Loucy (cell line): ENCODE data around the gene MAPKAP1.

ENCODE experiments used
- H2AFZ ChIP-seq: fragments of 200-600 bp; sonication (generic); 2 replicates; pipeline ENCODE4 v1.6.0; 2016; ENCODE audit warnings: antibody characterized with exemption, mild to moderate bottlenecking, low read length, moderate library complexity
- H3F3A ChIP-seq: fragments of 200-600 bp; 2 replicates; pipeline ENCODE4 v1.6.0; 2016; ENCODE audit warnings: antibody characterized with exemption, low read depth, mild to moderate bottlenecking
- H3K27me3 ChIP-seq: fragments of 200-600 bp; sonication (generic); 2 replicates; pipeline ENCODE4 v1.6.1; 2014; ENCODE audit warnings: low read length, mild to moderate bottlenecking; ENCODE audit not compliant: insufficient read depth, poor library complexity, severe bottlenecking
- H3K36me3 ChIP-seq: fragments of 200-600 bp; sonication (generic); 2 replicates; pipeline ENCODE4 v1.6.1; 2016; ENCODE audit warnings: low read length; ENCODE audit not compliant: insufficient read depth
- H3K4me1 ChIP-seq: fragments of 200-600 bp; sonication (generic); 2 replicates; pipeline ENCODE4 v1.5.1; 2014; ENCODE audit warnings: low read length, mild to moderate bottlenecking; ENCODE audit not compliant: insufficient read depth, poor library complexity, severe bottlenecking
- H3K4me2 ChIP-seq: fragments of 200-600 bp; sonication (generic); 2 replicates; pipeline ENCODE4 v1.6.0; 2014; ENCODE audit warnings: antibody characterized with exemption, low read length, low read depth, mild to moderate bottlenecking; ENCODE audit not compliant: poor library complexity, severe bottlenecking
- H3K4me3 ChIP-seq: fragments of 200-600 bp; sonication (generic); 2 replicates; pipeline ENCODE4 v1.5.1; 2014; ENCODE audit warnings: low read length, mild to moderate bottlenecking, mixed read lengths; ENCODE audit not compliant: poor library complexity, severe bottlenecking
- H3K79me2 ChIP-seq: fragments of 200-600 bp; sonication (generic); 2 replicates; pipeline ENCODE4 v1.6.1; 2014; ENCODE audit warnings: low read length; ENCODE audit not compliant: insufficient read depth
- H3K9ac ChIP-seq: fragments of 200-600 bp; sonication (generic); 2 replicates; pipeline ENCODE4 v1.6.0; 2014; ENCODE audit warnings: mild to moderate bottlenecking, low read depth, low read length, moderate library complexity; ENCODE audit not compliant: poor library complexity, severe bottlenecking
- H3K9me2 ChIP-seq: fragments of 200-600 bp; sonication (generic); replicated peaks from 2 replicates; pipeline ENCODE4 v1.6.1; 2016; ENCODE audit warnings: low read depth, low read length, mixed read lengths
- H3K9me3 ChIP-seq: fragments of 200-600 bp; sonication (generic); 2 replicates; pipeline ENCODE4 v1.6.1; 2014; ENCODE audit warnings: mild to moderate bottlenecking, antibody characterized with exemption, low read length, low read depth; ENCODE audit not compliant: insufficient read depth
- H4K20me1 ChIP-seq: fragments of 200-600 bp; sonication (generic); 2 replicates; pipeline ENCODE4 v1.6.0; 2014; ENCODE audit warnings: antibody characterized with exemption, low read length, mild to moderate bottlenecking; ENCODE audit not compliant: insufficient read depth, poor library complexity, severe bottlenecking
- EZH2phosphoT487 ChIP-seq: fragments of 200-600 bp; IDR thresholded peaks from 2 replicates; pipeline ENCODE4 v1.6.1; 2018; ENCODE audit warnings: antibody characterized with exemption, mild to moderate bottlenecking, moderate library complexity, borderline replicate concordance
- TF ChIP-seq, protein P1 (sequence below): fragments of 200-600 bp; sonication (generic); conservative IDR thresholded peaks from 2 replicates; pipeline ENCODE4 v1.5.1; 2014; ENCODE audit warnings: mild to moderate bottlenecking, antibody characterized with exemption, low read length

MAPKAP1 gene

DNA sequence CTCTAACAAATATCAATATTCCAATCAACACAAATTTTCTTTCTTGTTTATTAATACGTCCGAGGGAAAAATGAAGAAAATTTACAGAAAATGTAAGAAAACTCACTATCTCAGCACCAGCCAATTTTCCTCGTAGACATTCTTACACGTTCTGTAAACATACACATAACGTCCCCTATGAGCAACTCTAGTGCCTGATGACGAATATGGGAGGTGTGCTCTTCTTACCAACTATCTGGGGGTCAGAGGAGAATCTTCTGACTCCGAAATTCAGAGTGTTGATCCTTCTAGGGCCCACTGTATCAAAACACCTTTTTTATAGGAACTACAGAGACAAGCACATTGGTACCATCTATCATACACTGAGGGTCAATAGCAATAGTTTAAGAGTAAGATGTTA lies 246.7 kb downstream of the MAPKAP1 start:
- TF ChIP-seq, protein P1, sequence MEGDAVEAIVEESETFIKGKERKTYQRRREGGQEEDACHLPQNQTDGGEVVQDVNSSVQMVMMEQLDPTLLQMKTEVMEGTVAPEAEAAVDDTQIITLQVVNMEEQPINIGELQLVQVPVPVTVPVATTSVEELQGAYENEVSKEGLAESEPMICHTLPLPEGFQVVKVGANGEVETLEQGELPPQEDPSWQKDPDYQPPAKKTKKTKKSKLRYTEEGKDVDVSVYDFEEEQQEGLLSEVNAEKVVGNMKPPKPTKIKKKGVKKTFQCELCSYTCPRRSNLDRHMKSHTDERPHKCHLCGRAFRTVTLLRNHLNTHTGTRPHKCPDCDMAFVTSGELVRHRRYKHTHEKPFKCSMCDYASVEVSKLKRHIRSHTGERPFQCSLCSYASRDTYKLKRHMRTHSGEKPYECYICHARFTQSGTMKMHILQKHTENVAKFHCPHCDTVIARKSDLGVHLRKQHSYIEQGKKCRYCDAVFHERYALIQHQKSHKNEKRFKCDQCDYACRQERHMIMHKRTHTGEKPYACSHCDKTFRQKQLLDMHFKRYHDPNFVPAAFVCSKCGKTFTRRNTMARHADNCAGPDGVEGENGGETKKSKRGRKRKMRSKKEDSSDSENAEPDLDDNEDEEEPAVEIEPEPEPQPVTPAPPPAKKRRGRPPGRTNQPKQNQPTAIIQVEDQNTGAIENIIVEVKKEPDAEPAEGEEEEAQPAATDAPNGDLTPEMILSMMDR, result no peak
- no peak for TF ChIP-seq EZH2phosphoT487

DNA sequence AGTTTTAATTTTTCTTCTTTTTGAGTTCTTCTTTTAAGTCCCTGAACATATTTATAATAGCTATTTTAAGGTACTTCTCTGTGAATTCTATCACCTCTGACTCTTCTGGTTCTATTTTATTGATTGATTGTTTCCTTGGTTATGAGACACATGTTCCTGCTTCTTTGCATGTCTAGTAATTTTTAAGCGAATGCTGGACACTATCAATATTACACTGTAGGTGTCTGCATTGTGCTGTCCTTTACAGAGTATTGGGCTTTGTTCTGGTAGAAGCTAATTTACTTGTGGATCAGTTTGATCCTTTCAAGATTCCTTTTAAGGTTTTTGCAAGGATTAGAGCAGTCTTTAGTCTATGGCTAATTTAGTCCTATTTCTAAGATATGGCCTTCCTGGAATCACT lies 249.7 kb downstream of the MAPKAP1 start:
- H3K27me3 ChIP-seq, result no peaks in the 10 kb centered on the region
- no peak overlapping the region for H2AFZ ChIP-seq
- H3F3A ChIP-seq, result no peaks in the 10 kb centered on the region
- no peaks in the 10 kb centered on the region for H3K79me2 ChIP-seq
- H3K9me2 ChIP-seq, result no peaks in the 10 kb centered on the region
- TF ChIP-seq EZH2phosphoT487, result no peak
- TF ChIP-seq, protein P1, result no peak
- no peak overlapping the region for H3K4me3 ChIP-seq
- peaks cover 22% of the 10 kb centered on the region; the same call in 1 of the 2 replicates for H3K9me3 ChIP-seq
- no peak overlapping the region for H3K4me2 ChIP-seq
- H3K9ac ChIP-seq, result no peak overlapping the region
- no peaks in the 10 kb centered on the region for H4K20me1 ChIP-seq
- no peaks in the 10 kb centered on the region for H3K4me1 ChIP-seq
- H3K36me3 ChIP-seq, result peaks cover 6% of the 10 kb centered on the region; the same call in 1 of the 2 replicates

More for the DNA sequence above, 246.7 kb downstream of the MAPKAP1 start:
- Histone ChIP-seq H3K4me2 (no peak overlapping the region), H3K79me2 (no peaks in the 10 kb centered on the region), H3K4me3 (no peak overlapping the region), H2AFZ (no peak overlapping the region), H3K36me3 (peaks cover 4% of the 10 kb centered on the region; the same call in 1 of the 2 replicates), H3K9ac (no peak overlapping the region), H3K9me3 (peaks cover 19% of the 10 kb centered on the region; the same call in 1 of the 2 replicates), H3F3A (no peaks in the 10 kb centered on the region), H3K9me2 (no peaks in the 10 kb centered on the region), H3K27me3 (no peaks in the 10 kb centered on the region), H3K4me1 (no peaks in the 10 kb centered on the region), H4K20me1 (no peaks in the 10 kb centered on the region)

DNA sequence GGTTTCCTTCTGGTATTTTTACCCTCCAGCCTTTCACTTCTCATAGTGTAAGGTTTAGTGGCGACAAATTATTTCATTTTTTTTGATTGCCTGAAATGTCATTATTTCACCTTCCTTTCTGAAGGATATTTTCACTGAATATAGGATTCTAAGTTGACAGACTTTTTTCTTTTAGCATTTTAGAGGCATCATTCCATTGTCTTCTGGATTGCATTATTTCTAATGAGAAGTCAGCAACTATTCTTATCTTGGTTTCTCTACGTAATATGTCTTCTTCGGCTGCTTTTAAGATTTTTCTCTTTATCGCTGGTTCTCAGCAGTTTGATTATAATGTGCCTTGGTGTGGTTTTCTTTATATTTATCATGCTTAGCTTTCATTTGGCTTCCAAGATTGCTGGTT lies 251.1 kb downstream of the MAPKAP1 start:
- H3F3A ChIP-seq, result no peaks in the 10 kb centered on the region
- peaks cover 6% of the 10 kb centered on the region; the same call in 1 of the 2 replicates for H3K36me3 ChIP-seq
- no peak overlapping the region for H2AFZ ChIP-seq
- TF ChIP-seq EZH2phosphoT487, result no peak
- TF ChIP-seq, protein P1, result no peak
- no peaks in the 10 kb centered on the region for H3K79me2 ChIP-seq
- H3K9ac ChIP-seq, result no peak overlapping the region
- H3K9me2 ChIP-seq, result no peaks in the 10 kb centered on the region
- H4K20me1 ChIP-seq, result no peaks in the 10 kb centered on the region
- H3K27me3 ChIP-seq, result no peaks in the 10 kb centered on the region
- H3K4me3 ChIP-seq, result no peak overlapping the region
- H3K4me2 ChIP-seq, result no peak overlapping the region
- H3K9me3 ChIP-seq, result peaks cover 22% of the 10 kb centered on the region; the same call in 1 of the 2 replicates
- H3K4me1 ChIP-seq, result no peaks in the 10 kb centered on the region
